HepG2 (cell line): ENCODE data around the gene SPIB. TPM values are rescaled to one million over a fixed set of nuclear protein-coding genes. Genes with fewer than 3 reads are reported as not detected.

Experiments used
- AGO1 ChIP-seq: fragments of 200-400 bp; formaldehyde crosslinking; IDR thresholded peaks from 2 replicates; pipeline ENCODE4 v1.6.1; 2017; ENCODE audit warnings: mild to moderate bottlenecking, low read depth, low read length, moderate library complexity; ENCODE audit not compliant: poor library complexity, severe bottlenecking
- ATF4 ChIP-seq, 2 experiments: fragments of 450-650 bp in 1 of 2; sonication (generic) in 1 of 2; formaldehyde crosslinking; IDR thresholded peaks; 2 replicates each; pipeline versions ENCODE4 v1.5.0 to v1.8.0; 2020 to 2022; ENCODE audit warnings: mild to moderate bottlenecking in 1 of 2, missing genetic modification reagents in 1 of 2
- HNRNPL ChIP-seq: fragments of 200-400 bp; formaldehyde crosslinking; IDR thresholded peaks from 2 replicates; pipeline ENCODE4 v1.6.1; 2017; ENCODE audit warnings: mild to moderate bottlenecking, low read depth, low read length
- HNRNPUL1 ChIP-seq: fragments of 200-400 bp; formaldehyde crosslinking; IDR thresholded peaks from 2 replicates; pipeline ENCODE4 v1.6.1; 2017; ENCODE audit warnings: low read depth, mild to moderate bottlenecking, low read length, moderate library complexity
- HOMEZ ChIP-seq: IDR thresholded peaks from 2 replicates; pipeline ENCODE4 v1.6.1; 2016; ENCODE audit warnings: low read depth
- MAX ChIP-seq: IDR thresholded peaks from 2 replicates; pipeline ENCODE4 v1.6.1; 2012; ENCODE audit warnings: inconsistent platforms
- MXD3 ChIP-seq: IDR thresholded peaks from 2 replicates; pipeline ENCODE4 v1.6.1; 2016; ENCODE audit warnings: mild to moderate bottlenecking, missing biosample characterization, missing genetic modification reagents
- NPAS2 ChIP-seq: sonication (generic); formaldehyde crosslinking; IDR thresholded peaks from 2 replicates; pipeline ENCODE4 v1.8.0; 2022; ENCODE audit warnings: mild to moderate bottlenecking, missing genetic modification reagents, borderline replicate concordance
- NR2C2 ChIP-seq: sonication (generic); formaldehyde crosslinking; IDR thresholded peaks from 2 replicates; pipeline ENCODE4 v1.4.0; 2020; ENCODE audit warnings: missing genetic modification reagents, mild to moderate bottlenecking, moderate library complexity, borderline replicate concordance
- NR2F6 ChIP-seq, 2 experiments: IDR thresholded peaks; 2 replicates each; pipeline ENCODE4 v1.6.1; 2016; ENCODE audit warnings: antibody characterized with exemption in 1 of 2, mild to moderate bottlenecking in 1 of 2
- PATZ1 ChIP-seq: sonication (generic); formaldehyde crosslinking; IDR thresholded peaks from 2 replicates; pipeline ENCODE4 v1.4.0; 2020; ENCODE audit warnings: missing genetic modification reagents
- POLR2G ChIP-seq: fragments of 200-400 bp; formaldehyde crosslinking; IDR thresholded peaks from 2 replicates; pipeline ENCODE4 v1.6.1; 2018; ENCODE audit warnings: mild to moderate bottlenecking, low read depth, low read length, moderate library complexity
- SIX4 ChIP-seq: sonication (generic); formaldehyde crosslinking; IDR thresholded peaks from 2 replicates; pipeline ENCODE4 v1.4.0; 2020; ENCODE audit warnings: missing genetic modification reagents
- ZBTB14 ChIP-seq: sonication (generic); formaldehyde crosslinking; IDR thresholded peaks from 2 replicates; pipeline ENCODE4 v1.4.0; 2020; ENCODE audit warnings: missing genetic modification reagents
- ZFP36 ChIP-seq: fragments of 150-350 bp; IDR thresholded peaks from 2 replicates; pipeline ENCODE4 v1.6.1; 2018; ENCODE audit warnings: borderline replicate concordance, low read length, low read depth; ENCODE audit not compliant: partially characterized antibody
- ZSCAN21 ChIP-seq: sonication (generic); formaldehyde crosslinking; IDR thresholded peaks from 2 replicates; pipeline ENCODE4 v1.8.0; 2022; ENCODE audit warnings: mild to moderate bottlenecking, missing genetic modification reagents, moderate library complexity, borderline replicate concordance
- ZXDC ChIP-seq: sonication (generic); formaldehyde crosslinking; IDR thresholded peaks from 2 replicates; pipeline ENCODE4 v1.5.0; 2020; ENCODE audit warnings: mild to moderate bottlenecking, missing genetic modification reagents
- polyA plus RNA-seq, 8 experiments: library from polyadenylated mRNA; depleted of rRNA in 3 of 8; stranded (reverse) in 7 of 8; unstranded in 1 of 8; fragments of >200 nt; fragmentation: Illumina TruSeq in 4 of 8; extraction: Trizol in 4 of 8; gene quantifications; 2 replicates each; pipeline versions ENCODE4 v1.2.1 to v1.2.3, GENCODE V29; 2011 to 2016; ENCODE audit warnings: low read depth in 4 of 8, missing spikeins in 1 of 8, mixed read lengths in 1 of 8; ENCODE audit not compliant: insufficient read depth in 1 of 8
- total RNA-seq, 5 experiments: library from RNA; depleted of rRNA; stranded (reverse); fragments of >200 nt; fragmentation: Illumina TruSeq; extraction: Trizol; gene quantifications; 2 replicates each; pipeline ENCODE4 v1.2.3, GENCODE V29; 2016; ENCODE audit warnings: low read depth in 1 of 5

Gene SPIB
- total and polyA plus RNA-seq, 2 of the 13 experiments (the other 11 are each of a cell fraction or from before 2014, with no cell fraction given) = 0.04 TPM; not detected in 1

GRCh38 chr19:50383852-50384684, 34.7 kb upstream of the SPIB start, which contains the start of gene POLD1 (continued):
- TF ChIP-seq ZFP36 (no peak), NPAS2 (CRISPR knock-in tag) (no peak), NR2C2 (CRISPR knock-in tag) (peak; percentile 99), ZXDC (CRISPR knock-in tag) (no peak), HNRNPUL1 (no peak), MAX (peak; percentile 77), ATF4 (CRISPR knock-in tag; IDR thresholded peaks at IDR 0.05) (0 out of 4 replicates have a peak, but pooled peaks of 1 of the 2 experiments have one; percentile 10), POLR2G (peak; percentile 79), AGO1 (peak; percentile 96), MXD3 (0 out of 2 replicates have a peak, but pooled peaks have one; percentile 53), ZBTB14 (CRISPR knock-in tag) (peak; percentile 82), SIX4 (no peak), ZSCAN21 (peak; percentile 45; the same call in 1 of the 2 replicates), HOMEZ (CRISPR knock-in tag) (0 out of 2 replicates have a peak, but pooled peaks have one; percentile 10), NR2F6 (IDR thresholded peaks at IDR 0.05) (peak; percentile 71), NR2F6 (CRISPR knock-in tag; IDR thresholded peaks at IDR 0.05) (peak; percentile 79), HNRNPL (no peak), PATZ1 (CRISPR knock-in tag) (peak; percentile 47; the same call in 1 of the 2 replicates)
